Measurements from ENCODE around the gene CCDC28B.

The CCDC28B gene

DNA sequence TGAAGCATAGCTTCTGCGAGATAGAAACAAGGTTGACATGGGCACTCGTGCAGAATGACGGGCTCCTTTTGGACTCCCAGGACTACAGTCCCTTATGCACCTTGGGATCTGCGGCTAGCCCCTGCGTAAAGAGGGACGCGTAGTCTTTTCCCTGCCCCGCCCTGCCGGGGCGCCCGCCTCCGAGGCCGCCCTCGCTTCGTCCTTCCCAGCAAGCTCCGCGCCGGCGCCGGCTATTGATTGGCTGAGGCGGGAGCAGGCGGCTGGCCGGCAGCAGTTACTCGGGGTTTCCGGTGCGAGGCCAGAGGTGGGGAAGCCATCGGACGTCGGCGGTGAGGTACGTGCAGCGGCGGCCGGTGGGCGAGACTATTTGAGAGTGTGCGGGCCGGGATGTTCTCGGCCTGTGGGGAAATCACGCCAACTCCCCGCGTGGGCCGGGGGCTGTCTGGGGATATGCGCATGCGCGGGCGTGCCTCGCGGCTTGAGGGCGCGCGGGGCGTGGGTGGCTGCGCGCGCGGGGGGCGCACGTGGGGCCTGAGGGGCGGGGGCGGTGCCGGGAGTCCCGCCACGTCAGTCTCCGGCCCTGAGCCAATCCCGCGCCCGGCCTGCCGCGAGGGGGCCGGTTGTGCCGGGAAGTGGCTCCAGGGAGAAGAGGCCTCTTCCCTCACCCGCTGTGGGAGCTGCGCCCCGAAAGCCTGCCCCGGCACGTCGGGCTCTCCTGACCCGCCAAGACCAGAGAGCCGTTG is 20.8 kb upstream of the CCDC28B start, which contains the start of gene TXLNA:
Gene TXLNA (plus strand): TSS at position 233 of the 743 bp plus-strand sequence. CDS start 671 bp downstream, outside the sequence.
- peaks cover 40% of the 10 kb centered on the region for H3K36me3 ChIP-seq (ENCODE audit: control insufficient read depth, insufficient read depth, low read length)
- H3K9me3 ChIP-seq (ENCODE audit: control insufficient read depth, insufficient read depth, low read length) = no peaks in the 10 kb centered on the region
- H3K27me3 ChIP-seq (ENCODE audit: control insufficient read depth, insufficient read depth, low read length) = no peaks in the 10 kb centered on the region
- H3K9ac ChIP-seq (ENCODE audit: low read depth, low read length) = peak within 1 kb of the TSS; percentile 61
- H3K27ac ChIP-seq (ENCODE audit: low read depth, low read length) = peak within 1 kb of the TSS; percentile 94
- peak within 1 kb of the TSS; percentile 72 for H3K4me3 ChIP-seq (ENCODE audit: low read depth, low read length)
- peaks cover 19% of the 10 kb centered on the region for H3K4me1 ChIP-seq (ENCODE audit: control insufficient read depth, insufficient read depth, low read length)

DNA sequence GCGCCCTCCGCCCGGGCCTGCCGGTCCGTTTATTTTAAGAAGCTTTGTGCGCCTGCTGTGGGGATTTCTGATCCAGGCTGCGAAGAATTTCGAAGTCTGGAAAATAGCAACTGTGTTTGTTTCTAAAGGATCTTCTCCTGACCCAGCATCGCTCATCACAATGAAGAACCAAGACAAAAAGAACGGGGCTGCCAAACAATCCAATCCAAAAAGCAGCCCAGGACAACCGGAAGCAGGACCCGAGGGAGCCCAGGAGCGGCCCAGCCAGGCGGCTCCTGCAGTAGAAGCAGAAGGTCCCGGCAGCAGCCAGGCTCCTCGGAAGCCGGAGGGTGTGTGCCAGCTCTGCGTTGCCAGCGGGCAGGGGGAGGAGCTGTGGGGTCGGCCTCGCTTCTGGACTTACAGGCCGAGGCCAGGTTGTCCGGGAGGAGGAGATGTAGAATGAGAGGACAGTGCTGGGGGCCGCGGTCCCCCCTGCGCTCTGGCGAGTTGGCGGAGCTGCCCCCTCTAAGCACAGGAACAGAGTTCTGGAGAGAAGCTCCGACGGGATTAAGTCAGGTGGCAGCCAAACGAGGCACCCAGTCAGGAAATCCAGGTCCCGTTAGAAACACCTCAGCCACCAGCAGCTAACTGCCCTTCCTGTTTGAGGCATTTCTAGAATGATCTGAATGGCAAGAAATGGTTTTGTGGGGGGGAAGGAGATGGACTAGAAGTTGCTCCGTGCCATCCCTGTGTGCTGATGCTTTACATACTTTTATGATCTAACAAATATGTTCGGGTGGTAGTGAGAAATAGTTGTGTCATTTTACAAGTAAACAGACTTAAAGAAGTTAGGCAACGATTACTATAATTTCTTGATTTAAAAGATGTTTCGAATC is 20.0 kb upstream of the CCDC28B start:
- no peaks in the 10 kb centered on the region for H3K27me3 ChIP-seq (ENCODE audit: control insufficient read depth, insufficient read depth, low read length)
- H3K4me3 ChIP-seq (ENCODE audit: low read depth, low read length) = peak overlapping the region; percentile 72
- H3K4me1 ChIP-seq (ENCODE audit: control insufficient read depth, insufficient read depth, low read length) = peaks cover 19% of the 10 kb centered on the region
- H3K9me3 ChIP-seq (ENCODE audit: control insufficient read depth, insufficient read depth, low read length) = no peaks in the 10 kb centered on the region
- peak overlapping the region; percentile 61 for H3K9ac ChIP-seq (ENCODE audit: low read depth, low read length)
- H3K36me3 ChIP-seq (ENCODE audit: control insufficient read depth, insufficient read depth, low read length) = peaks cover 41% of the 10 kb centered on the region
- peak overlapping the region; percentile 94 for H3K27ac ChIP-seq (ENCODE audit: low read depth, low read length)

DNA sequence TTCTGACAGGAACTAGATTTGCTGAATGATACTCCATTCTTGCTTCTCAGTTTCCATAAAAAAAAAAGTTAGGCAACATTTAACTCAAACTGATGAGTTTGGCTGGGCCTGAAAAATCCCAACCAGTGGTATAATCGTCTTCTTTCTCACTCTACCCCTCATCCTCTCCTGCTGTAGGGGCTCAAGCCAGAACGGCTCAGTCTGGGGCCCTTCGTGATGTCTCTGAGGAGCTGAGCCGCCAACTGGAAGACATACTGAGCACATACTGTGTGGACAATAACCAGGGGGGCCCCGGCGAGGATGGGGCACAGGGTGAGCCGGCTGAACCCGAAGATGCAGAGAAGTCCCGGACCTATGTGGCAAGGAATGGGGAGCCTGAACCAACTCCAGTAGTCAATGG is 19.3 kb upstream of the CCDC28B start:
- H3K36me3 ChIP-seq (ENCODE audit: control insufficient read depth, insufficient read depth, low read length) = peaks cover 47% of the 10 kb centered on the region

DNA sequence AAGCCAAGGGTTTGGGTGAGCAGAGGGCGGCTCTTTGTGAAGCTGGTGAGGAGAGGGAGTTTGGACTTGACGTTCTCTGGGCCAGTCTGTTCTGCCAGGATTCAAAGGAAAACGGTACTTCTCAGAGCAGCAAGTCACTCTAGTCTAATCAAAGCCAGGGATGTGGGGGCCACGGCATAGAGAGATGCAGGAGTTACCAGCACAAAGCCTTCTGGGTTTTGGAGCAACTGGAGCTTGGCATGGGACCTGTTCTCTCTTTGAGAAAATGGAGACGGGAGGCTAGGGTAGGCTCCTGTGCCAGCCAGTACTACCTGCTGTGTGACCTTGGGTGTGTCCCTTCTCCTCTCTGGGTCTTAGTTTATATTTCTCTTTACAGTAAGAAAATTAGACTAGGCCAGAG is 18.8 kb upstream of the CCDC28B start:
- Histone ChIP-seq H3K27ac (ENCODE audit: low read depth, low read length) (no peak overlapping the region), H3K4me1 (ENCODE audit: control insufficient read depth, insufficient read depth, low read length) (peaks cover 19% of the 10 kb centered on the region), H3K36me3 (ENCODE audit: control insufficient read depth, insufficient read depth, low read length) (peaks cover 52% of the 10 kb centered on the region), H3K4me3 (ENCODE audit: low read depth, low read length) (no peak overlapping the region), H3K9ac (ENCODE audit: low read depth, low read length) (no peak overlapping the region), H3K27me3 (ENCODE audit: control insufficient read depth, insufficient read depth, low read length) (no peaks in the 10 kb centered on the region), H3K9me3 (ENCODE audit: control insufficient read depth, insufficient read depth, low read length) (no peaks in the 10 kb centered on the region)

More for the DNA sequence above, 19.3 kb upstream of the CCDC28B start:
- H3K27ac ChIP-seq (ENCODE audit: low read depth, low read length) = no peak overlapping the region
- no peaks in the 10 kb centered on the region for H3K9me3 ChIP-seq (ENCODE audit: control insufficient read depth, insufficient read depth, low read length)
- H3K4me1 ChIP-seq (ENCODE audit: control insufficient read depth, insufficient read depth, low read length) = peaks cover 19% of the 10 kb centered on the region
- H3K4me3 ChIP-seq (ENCODE audit: low read depth, low read length) = peak overlapping the region; percentile 72; the same call in 1 of the 2 replicates
- H3K27me3 ChIP-seq (ENCODE audit: control insufficient read depth, insufficient read depth, low read length) = no peaks in the 10 kb centered on the region
- H3K9ac ChIP-seq (ENCODE audit: low read depth, low read length) = no peak overlapping the region

DNA sequence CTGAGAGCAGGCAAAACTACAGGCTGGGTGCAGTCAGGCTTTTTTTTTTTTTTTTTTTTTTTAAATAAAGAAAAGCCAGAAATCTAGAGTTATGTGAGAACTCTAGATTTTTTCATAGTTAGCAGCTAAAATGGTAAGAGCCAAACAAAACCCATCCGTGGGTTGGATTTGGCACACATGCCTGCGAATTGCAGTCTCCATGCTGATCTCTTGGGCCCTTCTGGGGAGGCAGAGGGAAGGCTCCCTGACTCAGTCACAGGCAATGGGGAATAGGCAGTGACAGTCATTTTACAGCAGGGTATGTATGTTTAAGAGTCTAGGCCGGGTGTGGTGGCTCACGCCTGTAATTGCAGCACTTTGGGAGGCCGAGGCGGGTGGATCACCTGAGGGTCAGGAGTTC is 18.3 kb upstream of the CCDC28B start:
- H3K4me1 ChIP-seq (ENCODE audit: control insufficient read depth, insufficient read depth, low read length) = peaks cover 19% of the 10 kb centered on the region
- H3K4me3 ChIP-seq (ENCODE audit: low read depth, low read length) = no peak overlapping the region

DNA sequence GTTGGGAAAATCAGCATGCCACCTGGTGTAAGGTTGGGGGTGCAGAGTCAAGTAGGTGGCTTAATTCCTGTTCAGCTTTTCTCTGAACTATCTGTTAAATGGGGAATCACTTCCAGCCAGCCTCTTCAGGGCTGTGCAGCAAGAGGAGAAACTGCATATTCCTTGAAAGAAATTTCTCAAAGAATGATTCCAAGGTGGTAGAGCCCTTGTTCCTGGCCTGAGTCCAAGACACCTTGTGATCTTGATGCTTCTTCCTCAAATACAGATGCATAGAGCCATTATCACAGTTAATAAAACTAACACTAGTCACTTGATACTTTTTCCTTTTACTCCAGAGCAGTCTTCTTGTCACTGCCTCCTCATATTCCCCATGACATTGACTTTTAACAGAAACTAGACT is 15.7 kb upstream of the CCDC28B start:
- no peak overlapping the region for H3K27ac ChIP-seq (ENCODE audit: low read depth, low read length)
- H3K27me3 ChIP-seq (ENCODE audit: control insufficient read depth, insufficient read depth, low read length) = no peaks in the 10 kb centered on the region
- no peak overlapping the region for H3K4me3 ChIP-seq (ENCODE audit: low read depth, low read length)
- no peaks in the 10 kb centered on the region for H3K9me3 ChIP-seq (ENCODE audit: control insufficient read depth, insufficient read depth, low read length)
- H3K4me1 ChIP-seq (ENCODE audit: control insufficient read depth, insufficient read depth, low read length) = peaks cover 4% of the 10 kb centered on the region; the same call in 1 of the 2 replicates
- H3K9ac ChIP-seq (ENCODE audit: low read depth, low read length) = no peak overlapping the region
- peaks cover 82% of the 10 kb centered on the region for H3K36me3 ChIP-seq (ENCODE audit: control insufficient read depth, insufficient read depth, low read length)

More for the DNA sequence above, 18.3 kb upstream of the CCDC28B start:
- peaks cover 57% of the 10 kb centered on the region for H3K36me3 ChIP-seq (ENCODE audit: control insufficient read depth, insufficient read depth, low read length)
- H3K9ac ChIP-seq (ENCODE audit: low read depth, low read length) = no peak overlapping the region
- no peak overlapping the region for H3K27ac ChIP-seq (ENCODE audit: low read depth, low read length)
- H3K27me3 ChIP-seq (ENCODE audit: control insufficient read depth, insufficient read depth, low read length) = no peaks in the 10 kb centered on the region
- no peaks in the 10 kb centered on the region for H3K9me3 ChIP-seq (ENCODE audit: control insufficient read depth, insufficient read depth, low read length)

DNA sequence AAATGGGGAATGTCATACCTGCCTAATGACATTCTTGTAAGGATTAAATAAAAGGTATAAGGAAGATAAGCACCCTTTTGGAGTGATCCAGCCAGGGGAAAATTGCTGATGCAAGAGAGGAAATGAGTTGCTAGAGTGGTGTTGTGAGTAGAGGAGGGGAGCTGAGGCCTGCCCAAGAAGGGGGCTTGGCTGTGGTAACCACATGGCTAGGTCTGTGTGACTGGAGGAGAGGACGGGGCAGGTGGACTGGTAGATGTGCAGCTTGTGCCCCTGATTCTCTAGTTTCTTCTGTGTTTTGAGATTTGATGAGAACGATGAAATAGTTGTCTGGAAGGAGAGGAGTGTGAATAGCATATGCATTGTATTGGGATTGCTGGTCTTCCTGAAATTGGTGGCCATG is 14.3 kb upstream of the CCDC28B start:
- no peaks in the 10 kb centered on the region for H3K9me3 ChIP-seq (ENCODE audit: control insufficient read depth, insufficient read depth, low read length)
- H3K27ac ChIP-seq (ENCODE audit: low read depth, low read length) = no peak overlapping the region
- H3K27me3 ChIP-seq (ENCODE audit: control insufficient read depth, insufficient read depth, low read length) = no peaks in the 10 kb centered on the region
- H3K4me3 ChIP-seq (ENCODE audit: low read depth, low read length) = no peak overlapping the region
- H3K36me3 ChIP-seq (ENCODE audit: control insufficient read depth, insufficient read depth, low read length) = peaks cover 91% of the 10 kb centered on the region
- H3K9ac ChIP-seq (ENCODE audit: low read depth, low read length) = no peak overlapping the region
- no peaks in the 10 kb centered on the region for H3K4me1 ChIP-seq (ENCODE audit: control insufficient read depth, insufficient read depth, low read length)

DNA sequence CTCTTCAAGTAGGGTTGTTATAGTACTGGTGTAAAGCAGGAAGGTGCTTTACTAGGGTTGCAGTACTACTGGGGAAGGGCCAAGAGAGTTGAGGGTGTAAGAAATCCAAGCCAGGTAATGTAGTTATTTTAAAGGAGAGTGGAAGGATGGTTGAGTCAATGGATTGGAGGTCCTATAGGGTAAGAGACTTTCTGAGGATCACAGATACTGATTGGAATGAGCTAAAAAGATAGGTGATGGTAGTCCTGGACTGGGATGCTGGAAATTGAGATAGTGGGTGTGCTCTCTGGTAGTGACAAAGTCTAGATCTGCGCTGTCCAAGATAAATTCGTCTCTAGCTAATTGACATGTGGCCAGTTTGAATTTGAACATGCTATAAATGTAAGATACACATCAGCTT is 13.9 kb upstream of the CCDC28B start:
- H3K9me3 ChIP-seq (ENCODE audit: control insufficient read depth, insufficient read depth, low read length) = no peaks in the 10 kb centered on the region
- H3K36me3 ChIP-seq (ENCODE audit: control insufficient read depth, insufficient read depth, low read length) = peaks cover 91% of the 10 kb centered on the region
- H3K27me3 ChIP-seq (ENCODE audit: control insufficient read depth, insufficient read depth, low read length) = no peaks in the 10 kb centered on the region
- H3K27ac ChIP-seq (ENCODE audit: low read depth, low read length) = no peak overlapping the region
- H3K4me1 ChIP-seq (ENCODE audit: control insufficient read depth, insufficient read depth, low read length) = no peaks in the 10 kb centered on the region
- H3K4me3 ChIP-seq (ENCODE audit: low read depth, low read length) = no peak overlapping the region
- H3K9ac ChIP-seq (ENCODE audit: low read depth, low read length) = no peak overlapping the region; the same call in 1 of the 2 replicates

DNA sequence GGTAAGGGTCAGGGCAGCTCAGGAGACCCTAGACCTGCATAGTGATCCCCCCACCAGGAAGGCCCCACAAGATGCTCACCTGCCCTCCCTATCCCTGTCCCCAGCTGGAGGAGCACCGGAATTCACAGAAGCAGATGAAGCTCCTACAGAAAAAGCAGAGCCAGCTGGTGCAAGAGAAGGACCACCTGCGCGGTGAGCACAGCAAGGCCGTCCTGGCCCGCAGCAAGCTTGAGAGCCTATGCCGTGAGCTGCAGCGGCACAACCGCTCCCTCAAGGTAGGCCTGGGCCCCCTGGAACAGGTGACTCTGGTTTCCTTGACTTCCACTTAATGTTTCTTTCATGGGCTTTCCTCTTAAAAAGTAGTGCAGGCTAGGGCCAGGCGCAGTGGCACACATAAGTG is 12.5 kb upstream of the CCDC28B start:
- Histone ChIP-seq H3K4me1 (ENCODE audit: control insufficient read depth, insufficient read depth, low read length) (no peaks in the 10 kb centered on the region), H3K27me3 (ENCODE audit: control insufficient read depth, insufficient read depth, low read length) (no peaks in the 10 kb centered on the region), H3K27ac (ENCODE audit: low read depth, low read length) (no peak overlapping the region), H3K36me3 (ENCODE audit: control insufficient read depth, insufficient read depth, low read length) (peaks cover 91% of the 10 kb centered on the region), H3K4me3 (ENCODE audit: low read depth, low read length) (no peak overlapping the region), H3K9ac (ENCODE audit: low read depth, low read length) (no peak overlapping the region), H3K9me3 (ENCODE audit: control insufficient read depth, insufficient read depth, low read length) (no peaks in the 10 kb centered on the region)

DNA sequence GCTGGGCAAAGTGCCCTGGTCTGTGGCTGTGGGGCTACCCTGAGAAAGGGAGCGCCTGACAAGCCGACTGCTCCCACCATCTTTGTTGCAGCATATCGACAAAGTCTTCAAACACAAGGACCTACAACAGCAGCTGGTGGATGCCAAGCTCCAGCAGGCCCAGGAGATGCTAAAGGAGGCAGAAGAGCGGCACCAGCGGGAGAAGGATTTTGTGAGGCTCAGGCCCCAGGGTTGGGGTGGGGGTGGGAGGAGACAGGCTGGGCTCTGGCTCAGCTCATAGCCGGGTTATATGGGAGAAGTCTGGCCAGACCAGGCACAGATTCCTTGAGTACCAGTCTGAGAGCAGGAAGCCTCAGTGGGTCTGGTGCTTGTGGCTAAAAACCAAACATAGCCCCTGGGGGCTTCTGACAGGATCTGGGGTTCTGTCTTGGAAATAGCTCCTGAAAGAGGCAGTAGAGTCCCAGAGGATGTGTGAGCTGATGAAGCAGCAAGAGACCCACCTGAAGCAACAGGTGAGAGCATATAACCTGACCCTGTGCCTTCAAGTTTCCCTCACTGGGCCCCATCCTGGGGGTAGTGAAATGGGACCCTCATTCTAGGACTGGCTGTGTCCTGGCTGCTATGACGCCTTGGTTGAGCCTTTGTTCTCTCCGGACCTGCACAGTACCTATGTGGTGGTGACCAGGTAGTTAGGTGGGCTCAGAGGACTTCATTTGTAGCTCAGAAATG is 8.0 kb upstream of the CCDC28B start:
- Histone ChIP-seq H3K27ac (ENCODE audit: low read depth, low read length) (no peak overlapping the region), H3K4me3 (ENCODE audit: low read depth, low read length) (no peak overlapping the region), H3K9me3 (ENCODE audit: control insufficient read depth, insufficient read depth, low read length) (no peaks in the 10 kb centered on the region), H3K27me3 (ENCODE audit: control insufficient read depth, insufficient read depth, low read length) (no peaks in the 10 kb centered on the region), H3K4me1 (ENCODE audit: control insufficient read depth, insufficient read depth, low read length) (no peaks in the 10 kb centered on the region), H3K9ac (ENCODE audit: low read depth, low read length) (no peak overlapping the region), H3K36me3 (ENCODE audit: control insufficient read depth, insufficient read depth, low read length) (peaks cover 100% of the 10 kb centered on the region)

All from HUES48 (cell line).